ENCODE measurements around the gene SOX3.

The SOX3 gene

GRCh38 chrX:140495739-140496138 is 9.1 kb downstream of the SOX3 start:
- no peak for DNase-seq (ENCODE audit: low read depth)

GRCh38 chrX:140492066-140492994 is 12.5 kb downstream of the SOX3 start:
- no peak for DNase-seq (ENCODE audit: low read depth)

- DNase-seq (ENCODE audit: low read depth), result no peak
Measured at GRCh38 chrX:140480765-140481164, 24.1 kb downstream of the SOX3 start.

GRCh38 chrX:140477987-140478386 is 26.9 kb downstream of the SOX3 start:
- DNase-seq (ENCODE audit: low read depth), result no peak

GRCh38 chrX:140475025-140475424 is 29.8 kb downstream of the SOX3 start:
- no peak for DNase-seq (ENCODE audit: low read depth)

- DNase-seq (ENCODE audit: low read depth), result no peak
Measured at GRCh38 chrX:140467211-140467610, 37.7 kb downstream of the SOX3 start.

All from activated gamma-delta T cell treated with anti-CD3 and anti-CD28 coated beads, Interleukin-2, amount 50 U/mL, for 16 hours (primary cell).